ENCODE data around the gene NRXN3.

DNA sequence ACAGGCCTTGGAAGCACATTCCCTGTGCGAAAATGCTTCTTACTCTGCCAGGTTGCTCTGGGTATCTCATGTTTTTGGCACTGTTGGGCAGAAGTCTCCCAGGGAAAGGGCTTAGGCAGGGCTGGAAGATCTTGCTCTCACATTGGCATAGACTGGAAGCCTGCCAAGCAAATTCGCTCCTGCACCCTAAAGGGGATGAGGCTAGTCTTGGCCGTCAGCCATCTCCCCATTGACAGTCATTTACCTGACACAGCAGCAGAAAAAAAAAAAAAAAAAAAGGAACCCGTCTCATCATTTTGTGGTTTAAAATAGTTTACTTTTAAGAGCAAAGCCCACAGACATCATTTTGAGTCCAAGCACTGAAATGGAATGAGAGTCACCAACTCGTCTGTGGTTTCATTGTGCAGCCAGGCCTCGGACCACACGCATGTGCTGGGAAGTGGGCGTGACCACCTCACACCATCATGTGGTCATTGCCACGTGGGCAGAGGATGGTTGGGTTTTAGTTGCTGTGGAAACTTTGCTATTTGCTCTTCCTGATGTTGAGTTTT is 84.8 kb downstream of the NRXN3 start:
- TF ChIP-seq, protein P1, sequence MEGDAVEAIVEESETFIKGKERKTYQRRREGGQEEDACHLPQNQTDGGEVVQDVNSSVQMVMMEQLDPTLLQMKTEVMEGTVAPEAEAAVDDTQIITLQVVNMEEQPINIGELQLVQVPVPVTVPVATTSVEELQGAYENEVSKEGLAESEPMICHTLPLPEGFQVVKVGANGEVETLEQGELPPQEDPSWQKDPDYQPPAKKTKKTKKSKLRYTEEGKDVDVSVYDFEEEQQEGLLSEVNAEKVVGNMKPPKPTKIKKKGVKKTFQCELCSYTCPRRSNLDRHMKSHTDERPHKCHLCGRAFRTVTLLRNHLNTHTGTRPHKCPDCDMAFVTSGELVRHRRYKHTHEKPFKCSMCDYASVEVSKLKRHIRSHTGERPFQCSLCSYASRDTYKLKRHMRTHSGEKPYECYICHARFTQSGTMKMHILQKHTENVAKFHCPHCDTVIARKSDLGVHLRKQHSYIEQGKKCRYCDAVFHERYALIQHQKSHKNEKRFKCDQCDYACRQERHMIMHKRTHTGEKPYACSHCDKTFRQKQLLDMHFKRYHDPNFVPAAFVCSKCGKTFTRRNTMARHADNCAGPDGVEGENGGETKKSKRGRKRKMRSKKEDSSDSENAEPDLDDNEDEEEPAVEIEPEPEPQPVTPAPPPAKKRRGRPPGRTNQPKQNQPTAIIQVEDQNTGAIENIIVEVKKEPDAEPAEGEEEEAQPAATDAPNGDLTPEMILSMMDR (IDR thresholded peaks at IDR 0.05), result no peak
- no peak for TF ChIP-seq EZH2 (IDR thresholded peaks at IDR 0.05)
